NCI-H2107 treated with DMSO at 0.1 percent for 48 hours (cell line): ENCODE data around the gene GRM7.

ENCODE experiments used
- DNase-seq: peaks from one replicate; lab custom pipeline; 2025; ENCODE audit not compliant: unreplicated experiment; lab: John Stamatoyannopoulos, UW

The GRM7 gene

GRCh38 chr3:7700539-7700938 is 839.6 kb downstream of the GRM7 start:
- no peak for DNase-seq

GRCh38 chr3:7700977-7701376 is 840.1 kb downstream of the GRM7 start:
- DNase-seq, result no peak

DNA sequence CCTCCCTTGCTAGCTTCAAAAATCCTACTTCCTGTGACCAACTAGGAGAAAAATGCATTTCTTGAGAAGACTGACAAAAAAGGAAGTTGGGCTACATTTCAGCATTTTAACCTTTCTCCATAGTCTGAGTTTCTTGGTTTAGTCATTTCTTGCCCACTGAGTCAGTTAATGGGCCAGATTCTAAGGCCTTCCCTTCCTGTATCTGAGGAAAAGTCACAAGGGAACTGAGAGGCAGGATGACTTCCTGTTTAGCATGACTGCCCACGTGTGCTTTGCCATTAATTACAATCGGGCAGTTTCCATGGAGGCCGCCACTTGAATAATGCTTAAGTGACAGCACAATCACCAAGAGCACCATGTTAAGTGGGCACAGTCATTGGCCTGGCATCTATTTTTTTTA is 846.3 kb downstream of the GRM7 start:
- no peak for DNase-seq

DNA sequence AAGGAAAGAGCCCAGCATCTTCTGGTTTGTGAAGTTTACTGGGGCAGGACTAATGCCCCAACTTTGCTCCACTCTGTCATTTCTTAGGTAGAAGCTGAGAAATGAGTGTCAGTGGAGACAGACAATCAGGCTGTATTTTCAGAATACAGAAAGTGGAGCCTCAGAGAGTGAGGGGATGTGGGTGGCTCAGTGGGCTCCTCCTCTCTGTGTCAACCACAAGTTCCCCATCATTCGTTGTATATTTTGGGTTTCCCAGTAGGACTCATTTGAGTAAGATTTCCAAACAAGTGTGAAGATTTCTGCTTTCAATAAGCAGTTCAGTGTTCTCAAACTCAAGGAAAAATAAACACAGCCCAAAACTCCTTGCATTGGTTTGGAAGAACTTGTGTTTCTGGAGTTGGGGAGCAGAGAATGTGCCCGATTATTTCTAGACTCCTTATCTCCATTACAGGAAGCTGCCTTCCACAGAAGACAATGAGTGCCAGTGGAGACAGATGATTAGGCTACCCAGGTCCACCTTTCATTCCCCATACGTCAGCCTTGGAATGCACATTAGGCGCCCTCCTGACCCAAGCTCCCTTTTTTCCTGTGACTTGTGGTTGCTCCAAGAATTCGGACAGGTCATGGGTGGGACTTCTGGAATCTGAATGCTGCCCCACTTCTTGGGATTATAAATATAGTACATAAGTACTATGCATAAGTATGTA is 848.6 kb downstream of the GRM7 start:
- no peak for DNase-seq

- no peak for DNase-seq
Observed at GRCh38 chr3:7710284-7710683, 849.4 kb downstream of the GRM7 start.

- no peak for DNase-seq
Observed at GRCh38 chr3:7713724-7714123, 852.8 kb downstream of the GRM7 start.

- DNase-seq, result no peak
Observed at GRCh38 chr3:7720649-7721297, 859.9 kb downstream of the GRM7 start.

GRCh38 chr3:7721869-7722268 is 861.0 kb downstream of the GRM7 start:
- DNase-seq, result no peak

DNA sequence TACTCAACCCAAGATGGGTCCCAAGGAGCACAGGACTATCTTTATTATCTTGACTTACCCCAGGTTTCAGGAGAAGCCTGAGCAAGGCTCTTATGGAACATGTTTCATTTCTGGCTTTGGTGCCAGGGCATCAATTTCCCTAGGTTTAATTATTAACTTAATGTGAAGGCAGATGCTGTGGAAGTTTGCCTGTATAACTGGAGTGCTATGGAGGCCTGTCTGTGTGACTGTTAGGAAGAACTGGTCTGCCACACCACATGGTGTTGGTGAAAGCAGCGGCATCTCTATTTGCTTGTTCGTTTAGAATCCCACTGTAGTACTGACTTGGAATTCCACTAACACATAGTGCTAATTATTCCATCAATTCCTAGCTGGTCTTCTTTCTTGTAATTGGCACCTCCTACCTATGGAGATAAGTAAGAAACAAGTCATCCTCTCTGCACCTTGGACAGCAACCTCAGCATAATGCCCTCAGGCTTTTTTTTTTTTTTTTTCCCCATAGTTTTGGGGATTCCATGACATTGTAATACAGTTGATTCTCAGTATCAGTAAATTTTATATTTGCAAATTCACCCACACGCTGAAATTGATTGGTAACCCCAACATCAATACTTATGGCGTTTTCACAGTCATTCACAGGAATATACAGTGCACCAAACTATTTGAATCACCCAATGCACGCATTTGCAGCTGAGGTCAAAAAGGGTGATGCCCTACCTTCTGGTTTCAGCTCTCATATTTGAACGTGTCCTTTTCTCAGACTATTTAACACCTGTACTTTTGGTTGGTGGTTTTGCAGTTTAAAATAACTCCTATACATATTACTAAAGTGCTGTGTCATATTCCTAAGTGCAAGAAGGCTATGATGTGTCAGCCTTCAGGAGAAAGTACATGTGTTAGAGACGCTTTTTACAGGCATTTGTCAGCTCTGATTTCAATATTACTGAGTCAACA is 867.9 kb downstream of the GRM7 start:
- no peak for DNase-seq

DNA sequence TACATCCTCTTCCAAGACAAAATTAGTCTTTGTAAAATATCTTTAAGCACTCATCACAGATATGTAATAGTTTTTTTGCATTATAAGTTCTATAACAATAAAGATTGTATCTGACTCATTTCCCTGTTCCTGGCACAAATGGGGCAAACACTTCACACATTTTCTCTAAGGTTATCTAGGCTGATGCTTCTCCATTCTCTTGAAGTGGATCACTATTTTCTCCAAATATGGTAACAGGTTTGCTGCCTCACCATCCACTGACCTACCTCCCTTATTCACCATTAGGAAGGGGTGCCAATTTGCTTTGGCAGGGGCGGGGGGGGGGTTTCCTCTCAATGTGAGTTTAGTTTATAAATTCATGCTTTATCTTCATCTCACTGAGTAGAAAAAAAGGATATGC is 873.0 kb downstream of the GRM7 start:
- no peak for DNase-seq

DNA sequence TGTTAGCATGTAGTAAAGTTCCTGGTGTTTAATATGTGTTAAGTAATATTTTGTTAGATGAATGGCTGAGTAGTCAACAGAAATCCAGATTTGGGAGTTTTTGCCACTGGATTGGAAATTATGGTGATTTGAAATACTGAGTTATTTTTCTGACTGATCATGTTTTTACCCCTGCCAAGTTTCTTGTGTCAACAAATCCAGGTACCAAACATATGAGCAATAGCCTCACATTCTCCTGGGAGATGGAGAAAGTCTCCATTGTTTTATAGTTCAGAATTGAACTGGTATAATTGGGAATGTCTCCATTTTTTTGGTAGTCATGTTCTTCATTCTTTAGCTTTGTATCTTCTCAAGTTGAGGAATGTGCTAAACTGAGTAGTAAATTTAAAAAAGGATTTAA is 873.5 kb downstream of the GRM7 start:
- no peak for DNase-seq

GRCh38 chr3:7737263-7737662 is 876.3 kb downstream of the GRM7 start:
- no peak for DNase-seq

GRCh38 chr3:7739754-7740153 is 878.8 kb downstream of the GRM7 start:
- DNase-seq, result no peak

DNA sequence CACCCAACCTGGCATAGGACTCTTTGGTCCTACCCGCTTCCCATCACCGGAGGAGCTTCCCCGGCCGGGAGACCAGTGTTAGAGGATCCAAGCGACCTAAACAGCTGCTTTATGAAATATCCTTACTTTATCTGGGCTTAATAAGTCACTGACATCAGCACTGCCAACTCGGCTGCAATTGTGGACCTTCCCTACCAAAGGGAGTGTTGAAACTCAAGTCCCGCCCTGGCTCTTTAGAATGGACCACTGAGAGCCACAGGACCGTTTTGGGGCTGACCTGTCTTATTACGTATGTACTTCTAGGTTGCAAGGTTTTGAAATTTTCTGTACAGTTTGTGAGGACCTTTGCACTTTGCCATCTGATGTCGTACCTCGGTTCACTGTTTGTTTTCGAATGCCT is 879.5 kb downstream of the GRM7 start:
- DNase-seq, result no peak

DNA sequence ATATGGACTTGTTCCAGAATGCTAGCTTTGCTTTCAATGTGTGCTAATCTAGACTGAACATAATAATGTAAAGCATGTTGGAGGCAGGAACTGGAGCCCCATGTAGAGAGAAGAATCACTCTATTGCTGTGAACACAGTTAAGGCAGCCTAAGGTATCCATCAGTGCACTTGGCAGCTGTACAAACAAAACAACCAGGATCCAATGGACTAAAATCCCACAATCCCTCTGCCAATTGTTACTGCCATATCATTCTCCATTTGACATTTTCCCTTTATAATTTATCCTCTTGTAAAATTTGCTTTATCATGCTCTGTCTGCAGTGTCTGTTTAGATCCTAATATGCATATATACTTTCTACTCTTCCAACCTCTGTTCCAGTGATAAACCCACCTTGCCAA is 883.9 kb downstream of the GRM7 start:
- DNase-seq, result no peak

DNA sequence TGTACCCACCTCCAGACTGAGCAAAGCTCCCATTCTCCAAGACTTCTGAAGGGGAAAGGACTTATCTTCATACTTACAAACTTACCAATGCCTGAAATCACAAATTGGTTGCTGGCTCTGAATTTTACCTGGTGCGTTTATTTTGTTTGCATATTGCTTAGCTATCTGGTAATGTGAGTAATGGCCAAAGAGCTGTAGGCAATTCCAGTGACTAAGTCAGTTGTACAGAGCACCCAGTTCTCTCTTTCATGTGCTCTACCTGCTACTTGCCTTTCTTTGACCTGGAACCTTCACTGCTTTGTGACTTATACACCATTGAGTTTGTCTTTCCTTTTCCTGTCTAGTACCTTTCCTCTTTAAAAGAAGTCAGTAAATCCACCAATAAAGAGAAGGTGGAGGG is 884.8 kb downstream of the GRM7 start:
- DNase-seq, result no peak

- DNase-seq, result no peak
Observed at GRCh38 chr3:7749931-7750695, 889.2 kb downstream of the GRM7 start.

DNA sequence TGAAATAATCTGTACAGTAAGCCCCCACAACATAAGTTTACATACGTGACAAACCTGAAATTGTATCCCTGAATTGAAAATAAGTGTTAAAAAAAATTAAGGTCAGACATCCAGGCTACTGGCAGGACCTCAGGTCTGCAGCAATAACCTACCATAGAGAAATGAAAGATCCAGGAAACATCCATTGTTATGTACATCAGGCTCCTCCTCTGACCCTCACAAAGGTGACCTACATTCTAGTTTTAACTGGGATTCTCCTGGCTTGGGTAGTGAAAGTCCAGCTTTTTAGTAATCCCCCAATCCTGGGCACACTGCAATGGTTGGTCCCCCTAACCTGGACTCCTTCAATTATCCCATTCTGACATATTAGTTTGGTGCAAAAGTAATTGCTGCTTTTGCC is 891.1 kb downstream of the GRM7 start:
- DNase-seq, result no peak

- DNase-seq, result no peak
Observed at GRCh38 chr3:7754653-7755441, 893.9 kb downstream of the GRM7 start.

GRCh38 chr3:7759630-7760029 is 898.7 kb downstream of the GRM7 start:
- DNase-seq, result no peak
